ENCODE measurements around the gene CHD1. TPM values are rescaled to one million over a fixed set of nuclear protein-coding genes. Genes with fewer than 3 reads are reported as not detected.

The CHD1 gene
- total RNA-seq, 1 experiment from 2014 or later = 41.8 TPM

DNA sequence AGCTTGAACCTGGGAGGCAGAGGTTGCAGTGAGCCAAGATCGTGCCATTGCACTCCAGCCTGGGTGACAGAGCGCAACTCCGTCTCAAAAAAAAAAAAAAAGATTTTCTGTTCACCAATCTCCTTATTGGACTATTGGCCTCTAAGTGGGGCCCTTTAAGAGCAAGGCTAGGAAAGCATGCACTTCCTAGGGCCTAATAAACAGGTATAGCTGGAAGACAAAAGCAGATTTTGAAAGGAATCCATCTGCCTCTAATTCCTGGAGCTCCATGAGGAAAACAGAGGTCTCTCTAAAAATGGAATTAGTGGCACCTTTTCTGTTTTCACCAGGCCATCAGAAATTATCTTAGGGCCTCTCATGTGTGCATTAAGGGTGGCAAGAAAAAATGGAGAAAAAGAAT lies 85.3 kb downstream of the CHD1 start (continued):
- TF ChIP-seq ZNF396 (CRISPR knock-in tag; IDR thresholded peaks at IDR 0.05; ENCODE audit: borderline replicate concordance) = no peak
- no peak for TF ChIP-seq CREB1 (CRISPR knock-in tag; IDR thresholded peaks at IDR 0.05)
- TF ChIP-seq, protein P1, sequence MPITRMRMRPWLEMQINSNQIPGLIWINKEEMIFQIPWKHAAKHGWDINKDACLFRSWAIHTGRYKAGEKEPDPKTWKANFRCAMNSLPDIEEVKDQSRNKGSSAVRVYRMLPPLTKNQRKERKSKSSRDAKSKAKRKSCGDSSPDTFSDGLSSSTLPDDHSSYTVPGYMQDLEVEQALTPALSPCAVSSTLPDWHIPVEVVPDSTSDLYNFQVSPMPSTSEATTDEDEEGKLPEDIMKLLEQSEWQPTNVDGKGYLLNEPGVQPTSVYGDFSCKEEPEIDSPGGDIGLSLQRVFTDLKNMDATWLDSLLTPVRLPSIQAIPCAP (CRISPR knock-in tag; IDR thresholded peaks at IDR 0.05) = no peak
- no peak for TF ChIP-seq JUN (CRISPR knock-in tag; IDR thresholded peaks at IDR 0.05)
- no peak for TF ChIP-seq HMGA2 (CRISPR knock-in tag; IDR thresholded peaks at IDR 0.05)
- TF ChIP-seq NR2C2 (CRISPR knock-in tag; IDR thresholded peaks at IDR 0.05) = no peak
- TF ChIP-seq, protein P2, sequence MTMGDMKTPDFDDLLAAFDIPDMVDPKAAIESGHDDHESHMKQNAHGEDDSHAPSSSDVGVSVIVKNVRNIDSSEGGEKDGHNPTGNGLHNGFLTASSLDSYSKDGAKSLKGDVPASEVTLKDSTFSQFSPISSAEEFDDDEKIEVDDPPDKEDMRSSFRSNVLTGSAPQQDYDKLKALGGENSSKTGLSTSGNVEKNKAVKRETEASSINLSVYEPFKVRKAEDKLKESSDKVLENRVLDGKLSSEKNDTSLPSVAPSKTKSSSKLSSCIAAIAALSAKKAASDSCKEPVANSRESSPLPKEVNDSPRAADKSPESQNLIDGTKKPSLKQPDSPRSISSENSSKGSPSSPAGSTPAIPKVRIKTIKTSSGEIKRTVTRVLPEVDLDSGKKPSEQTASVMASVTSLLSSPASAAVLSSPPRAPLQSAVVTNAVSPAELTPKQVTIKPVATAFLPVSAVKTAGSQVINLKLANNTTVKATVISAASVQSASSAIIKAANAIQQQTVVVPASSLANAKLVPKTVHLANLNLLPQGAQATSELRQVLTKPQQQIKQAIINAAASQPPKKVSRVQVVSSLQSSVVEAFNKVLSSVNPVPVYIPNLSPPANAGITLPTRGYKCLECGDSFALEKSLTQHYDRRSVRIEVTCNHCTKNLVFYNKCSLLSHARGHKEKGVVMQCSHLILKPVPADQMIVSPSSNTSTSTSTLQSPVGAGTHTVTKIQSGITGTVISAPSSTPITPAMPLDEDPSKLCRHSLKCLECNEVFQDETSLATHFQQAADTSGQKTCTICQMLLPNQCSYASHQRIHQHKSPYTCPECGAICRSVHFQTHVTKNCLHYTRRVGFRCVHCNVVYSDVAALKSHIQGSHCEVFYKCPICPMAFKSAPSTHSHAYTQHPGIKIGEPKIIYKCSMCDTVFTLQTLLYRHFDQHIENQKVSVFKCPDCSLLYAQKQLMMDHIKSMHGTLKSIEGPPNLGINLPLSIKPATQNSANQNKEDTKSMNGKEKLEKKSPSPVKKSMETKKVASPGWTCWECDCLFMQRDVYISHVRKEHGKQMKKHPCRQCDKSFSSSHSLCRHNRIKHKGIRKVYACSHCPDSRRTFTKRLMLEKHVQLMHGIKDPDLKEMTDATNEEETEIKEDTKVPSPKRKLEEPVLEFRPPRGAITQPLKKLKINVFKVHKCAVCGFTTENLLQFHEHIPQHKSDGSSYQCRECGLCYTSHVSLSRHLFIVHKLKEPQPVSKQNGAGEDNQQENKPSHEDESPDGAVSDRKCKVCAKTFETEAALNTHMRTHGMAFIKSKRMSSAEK (CRISPR knock-in tag; IDR thresholded peaks at IDR 0.05; ENCODE audit: borderline replicate concordance) = no peak
- no peak for TF ChIP-seq TP53 (CRISPR knock-in tag; IDR thresholded peaks at IDR 0.05)
- no peak for TF ChIP-seq PRRX2 (CRISPR knock-in tag; IDR thresholded peaks at IDR 0.05)
- TF ChIP-seq, protein P3, sequence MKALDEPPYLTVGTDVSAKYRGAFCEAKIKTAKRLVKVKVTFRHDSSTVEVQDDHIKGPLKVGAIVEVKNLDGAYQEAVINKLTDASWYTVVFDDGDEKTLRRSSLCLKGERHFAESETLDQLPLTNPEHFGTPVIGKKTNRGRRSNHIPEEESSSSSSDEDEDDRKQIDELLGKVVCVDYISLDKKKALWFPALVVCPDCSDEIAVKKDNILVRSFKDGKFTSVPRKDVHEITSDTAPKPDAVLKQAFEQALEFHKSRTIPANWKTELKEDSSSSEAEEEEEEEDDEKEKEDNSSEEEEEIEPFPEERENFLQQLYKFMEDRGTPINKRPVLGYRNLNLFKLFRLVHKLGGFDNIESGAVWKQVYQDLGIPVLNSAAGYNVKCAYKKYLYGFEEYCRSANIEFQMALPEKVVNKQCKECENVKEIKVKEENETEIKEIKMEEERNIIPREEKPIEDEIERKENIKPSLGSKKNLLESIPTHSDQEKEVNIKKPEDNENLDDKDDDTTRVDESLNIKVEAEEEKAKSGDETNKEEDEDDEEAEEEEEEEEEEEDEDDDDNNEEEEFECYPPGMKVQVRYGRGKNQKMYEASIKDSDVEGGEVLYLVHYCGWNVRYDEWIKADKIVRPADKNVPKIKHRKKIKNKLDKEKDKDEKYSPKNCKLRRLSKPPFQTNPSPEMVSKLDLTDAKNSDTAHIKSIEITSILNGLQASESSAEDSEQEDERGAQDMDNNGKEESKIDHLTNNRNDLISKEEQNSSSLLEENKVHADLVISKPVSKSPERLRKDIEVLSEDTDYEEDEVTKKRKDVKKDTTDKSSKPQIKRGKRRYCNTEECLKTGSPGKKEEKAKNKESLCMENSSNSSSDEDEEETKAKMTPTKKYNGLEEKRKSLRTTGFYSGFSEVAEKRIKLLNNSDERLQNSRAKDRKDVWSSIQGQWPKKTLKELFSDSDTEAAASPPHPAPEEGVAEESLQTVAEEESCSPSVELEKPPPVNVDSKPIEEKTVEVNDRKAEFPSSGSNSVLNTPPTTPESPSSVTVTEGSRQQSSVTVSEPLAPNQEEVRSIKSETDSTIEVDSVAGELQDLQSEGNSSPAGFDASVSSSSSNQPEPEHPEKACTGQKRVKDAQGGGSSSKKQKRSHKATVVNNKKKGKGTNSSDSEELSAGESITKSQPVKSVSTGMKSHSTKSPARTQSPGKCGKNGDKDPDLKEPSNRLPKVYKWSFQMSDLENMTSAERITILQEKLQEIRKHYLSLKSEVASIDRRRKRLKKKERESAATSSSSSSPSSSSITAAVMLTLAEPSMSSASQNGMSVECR (CRISPR knock-in tag; IDR thresholded peaks at IDR 0.05; ENCODE audit: borderline replicate concordance) = no peak
- TF ChIP-seq, protein P4, sequence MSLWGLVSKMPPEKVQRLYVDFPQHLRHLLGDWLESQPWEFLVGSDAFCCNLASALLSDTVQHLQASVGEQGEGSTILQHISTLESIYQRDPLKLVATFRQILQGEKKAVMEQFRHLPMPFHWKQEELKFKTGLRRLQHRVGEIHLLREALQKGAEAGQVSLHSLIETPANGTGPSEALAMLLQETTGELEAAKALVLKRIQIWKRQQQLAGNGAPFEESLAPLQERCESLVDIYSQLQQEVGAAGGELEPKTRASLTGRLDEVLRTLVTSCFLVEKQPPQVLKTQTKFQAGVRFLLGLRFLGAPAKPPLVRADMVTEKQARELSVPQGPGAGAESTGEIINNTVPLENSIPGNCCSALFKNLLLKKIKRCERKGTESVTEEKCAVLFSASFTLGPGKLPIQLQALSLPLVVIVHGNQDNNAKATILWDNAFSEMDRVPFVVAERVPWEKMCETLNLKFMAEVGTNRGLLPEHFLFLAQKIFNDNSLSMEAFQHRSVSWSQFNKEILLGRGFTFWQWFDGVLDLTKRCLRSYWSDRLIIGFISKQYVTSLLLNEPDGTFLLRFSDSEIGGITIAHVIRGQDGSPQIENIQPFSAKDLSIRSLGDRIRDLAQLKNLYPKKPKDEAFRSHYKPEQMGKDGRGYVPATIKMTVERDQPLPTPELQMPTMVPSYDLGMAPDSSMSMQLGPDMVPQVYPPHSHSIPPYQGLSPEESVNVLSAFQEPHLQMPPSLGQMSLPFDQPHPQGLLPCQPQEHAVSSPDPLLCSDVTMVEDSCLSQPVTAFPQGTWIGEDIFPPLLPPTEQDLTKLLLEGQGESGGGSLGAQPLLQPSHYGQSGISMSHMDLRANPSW (CRISPR knock-in tag; conservative IDR thresholded peaks at IDR 0.05; ENCODE audit: low read depth) = no peak
- TF ChIP-seq IRF2 (CRISPR knock-in tag; IDR thresholded peaks at IDR 0.05; ENCODE audit: borderline replicate concordance, low read depth) = no peak

DNA sequence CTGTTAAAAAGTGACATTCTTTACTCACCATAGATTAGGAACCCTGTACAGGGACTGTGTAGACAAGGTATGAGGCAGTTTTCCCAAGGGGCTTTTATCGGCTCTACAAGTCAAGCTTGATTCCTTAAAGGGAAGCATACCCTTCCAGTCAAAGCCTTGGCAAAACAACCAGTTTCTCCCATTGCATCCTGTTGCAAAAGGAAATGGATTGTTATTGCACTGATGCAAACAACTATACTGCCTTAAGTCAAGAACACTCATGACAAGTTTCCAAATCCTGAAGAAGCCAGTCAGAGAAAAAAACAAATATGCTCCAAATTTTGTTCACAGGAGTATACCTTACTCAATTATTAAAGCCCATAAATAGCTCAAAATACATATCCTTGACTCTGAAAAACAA lies 87.9 kb downstream of the CHD1 start:
- CTCF ChIA-PET = no interaction called here
- peaks cover 35% of the 10 kb centered on the region for H3K9me3 Mint-ChIP-seq
- TF ChIP-seq, protein P4 (CRISPR knock-in tag; conservative IDR thresholded peaks at IDR 0.05; ENCODE audit: low read depth) = no peak
- TF ChIP-seq, protein P5, sequence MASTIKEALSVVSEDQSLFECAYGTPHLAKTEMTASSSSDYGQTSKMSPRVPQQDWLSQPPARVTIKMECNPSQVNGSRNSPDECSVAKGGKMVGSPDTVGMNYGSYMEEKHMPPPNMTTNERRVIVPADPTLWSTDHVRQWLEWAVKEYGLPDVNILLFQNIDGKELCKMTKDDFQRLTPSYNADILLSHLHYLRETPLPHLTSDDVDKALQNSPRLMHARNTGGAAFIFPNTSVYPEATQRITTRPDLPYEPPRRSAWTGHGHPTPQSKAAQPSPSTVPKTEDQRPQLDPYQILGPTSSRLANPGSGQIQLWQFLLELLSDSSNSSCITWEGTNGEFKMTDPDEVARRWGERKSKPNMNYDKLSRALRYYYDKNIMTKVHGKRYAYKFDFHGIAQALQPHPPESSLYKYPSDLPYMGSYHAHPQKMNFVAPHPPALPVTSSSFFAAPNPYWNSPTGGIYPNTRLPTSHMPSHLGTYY (CRISPR knock-in tag; IDR thresholded peaks at IDR 0.05) = no peak
- TF ChIP-seq SP1 (CRISPR knock-in tag; conservative IDR thresholded peaks at IDR 0.05) (no peak), IRF2 (CRISPR knock-in tag; IDR thresholded peaks at IDR 0.05; ENCODE audit: borderline replicate concordance, low read depth) (no peak)
- TF ChIP-seq, protein P6, sequence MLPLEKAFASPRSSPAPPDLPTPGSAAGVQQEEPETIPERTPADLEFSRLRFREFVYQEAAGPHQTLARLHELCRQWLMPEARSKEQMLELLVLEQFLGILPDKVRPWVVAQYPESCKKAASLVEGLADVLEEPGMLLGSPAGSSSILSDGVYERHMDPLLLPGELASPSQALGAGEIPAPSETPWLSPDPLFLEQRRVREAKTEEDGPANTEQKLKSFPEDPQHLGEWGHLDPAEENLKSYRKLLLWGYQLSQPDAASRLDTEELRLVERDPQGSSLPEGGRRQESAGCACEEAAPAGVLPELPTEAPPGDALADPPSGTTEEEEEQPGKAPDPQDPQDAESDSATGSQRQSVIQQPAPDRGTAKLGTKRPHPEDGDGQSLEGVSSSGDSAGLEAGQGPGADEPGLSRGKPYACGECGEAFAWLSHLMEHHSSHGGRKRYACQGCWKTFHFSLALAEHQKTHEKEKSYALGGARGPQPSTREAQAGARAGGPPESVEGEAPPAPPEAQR (CRISPR knock-in tag; IDR thresholded peaks at IDR 0.05) = no peak
- TF ChIP-seq, protein P7, sequence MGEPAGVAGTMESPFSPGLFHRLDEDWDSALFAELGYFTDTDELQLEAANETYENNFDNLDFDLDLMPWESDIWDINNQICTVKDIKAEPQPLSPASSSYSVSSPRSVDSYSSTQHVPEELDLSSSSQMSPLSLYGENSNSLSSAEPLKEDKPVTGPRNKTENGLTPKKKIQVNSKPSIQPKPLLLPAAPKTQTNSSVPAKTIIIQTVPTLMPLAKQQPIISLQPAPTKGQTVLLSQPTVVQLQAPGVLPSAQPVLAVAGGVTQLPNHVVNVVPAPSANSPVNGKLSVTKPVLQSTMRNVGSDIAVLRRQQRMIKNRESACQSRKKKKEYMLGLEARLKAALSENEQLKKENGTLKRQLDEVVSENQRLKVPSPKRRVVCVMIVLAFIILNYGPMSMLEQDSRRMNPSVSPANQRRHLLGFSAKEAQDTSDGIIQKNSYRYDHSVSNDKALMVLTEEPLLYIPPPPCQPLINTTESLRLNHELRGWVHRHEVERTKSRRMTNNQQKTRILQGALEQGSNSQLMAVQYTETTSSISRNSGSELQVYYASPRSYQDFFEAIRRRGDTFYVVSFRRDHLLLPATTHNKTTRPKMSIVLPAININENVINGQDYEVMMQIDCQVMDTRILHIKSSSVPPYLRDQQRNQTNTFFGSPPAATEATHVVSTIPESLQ (CRISPR knock-in tag; IDR thresholded peaks at IDR 0.05) = no peak

More for the DNA sequence above, 87.9 kb downstream of the CHD1 start:
- H3K4me3 Mint-ChIP-seq = no peak overlapping the region
- ATAC-seq (no peak), DNase-seq (ENCODE audit: low spot score) (no peak)
- peaks cover 3% of the 10 kb centered on the region for H3K4me1 Mint-ChIP-seq
- H3K27me3 Mint-ChIP-seq (ENCODE audit: low read depth) = no peaks in the 10 kb centered on the region
- POLR2A ChIA-PET = no interaction called here
- H3K27ac Mint-ChIP-seq = no peak overlapping the region
- H3K36me3 Mint-ChIP-seq = peaks cover 36% of the 10 kb centered on the region

Data from WTC11 (cell line).